WTC11 (cell line): Measurements from ENCODE around the gene IGF2BP3. TPM values are rescaled to one million over a fixed set of nuclear protein-coding genes. Genes with fewer than 3 reads are reported as not detected.
"Not testable (repeated sequence)": the region's sequence is repeated elsewhere in the genome, so short reads cannot be mapped to it uniquely, and the experiment has no call there.

Experiments
- ATAC-seq: fragments of 200-7000 bp; cut with Tn5 transposase; 2 replicates; pipeline ENCODE4 v1.10.0; 2021; ENCODE audit warnings: mild to moderate bottlenecking, moderate library complexity
- CTCF ChIA-PET: fragments of 300-600 bp; sonication (Branson Sonifier 250); formaldehyde crosslinking; loops from one replicate; lab custom pipeline; 2021; ENCODE audit warnings: antibody characterized with exemption; lab: Charles Lee
- POLR2A ChIA-PET: fragments of 350-600 bp; sonication (Branson Sonifier 250); formaldehyde crosslinking; loops from one replicate; lab custom pipeline; 2021; ENCODE audit warnings: antibody characterized with exemption; lab: Charles Lee
- DNase-seq: peaks from one replicate; pipeline ENCODE4 v3.0.0; 2021; ENCODE audit warnings: low spot score
- H3K27ac Mint-ChIP-seq: 2 replicates; pipeline ENCODE4 v1.8.0; 2021; ENCODE audit warnings: mixed read lengths
- H3K27me3 Mint-ChIP-seq: 2 replicates; pipeline ENCODE4 v1.8.0; 2021; ENCODE audit warnings: low read depth, mild to moderate bottlenecking, moderate library complexity, mixed read lengths
- H3K36me3 Mint-ChIP-seq: 2 replicates; pipeline ENCODE4 v1.8.0; 2021; ENCODE audit warnings: mixed read lengths
- H3K4me1 Mint-ChIP-seq: 2 replicates; pipeline ENCODE4 v1.8.0; 2022; ENCODE audit warnings: mixed read lengths
- H3K4me3 Mint-ChIP-seq: 2 replicates; pipeline ENCODE4 v1.8.0; 2021; ENCODE audit warnings: mild to moderate bottlenecking, moderate library complexity, mixed read lengths
- H3K9me3 Mint-ChIP-seq: 2 replicates; pipeline ENCODE4 v1.8.0; 2021; ENCODE audit warnings: mixed read lengths
- ARID4B ChIP-seq: sonication (generic); formaldehyde crosslinking; IDR thresholded peaks from 2 replicates; pipeline ENCODE4 v1.8.0; 2023; ENCODE audit warnings: missing genetic modification reagents, mild to moderate bottlenecking, borderline replicate concordance
- ATF1 ChIP-seq: sonication (generic); formaldehyde crosslinking; IDR thresholded peaks from 2 replicates; pipeline ENCODE4 v1.8.1; 2023; ENCODE audit warnings: mild to moderate bottlenecking, moderate library complexity, missing genetic modification reagents
- ATF3 ChIP-seq: sonication (generic); formaldehyde crosslinking; conservative IDR thresholded peaks from 2 replicates; pipeline ENCODE4 v1.8.1; 2022; ENCODE audit warnings: mild to moderate bottlenecking, missing genetic modification reagents
- CREB1 ChIP-seq: sonication (generic); formaldehyde crosslinking; IDR thresholded peaks from 2 replicates; pipeline ENCODE4 v1.8.0; 2023; ENCODE audit warnings: mild to moderate bottlenecking, missing genetic modification reagents
- CREM ChIP-seq: sonication (generic); formaldehyde crosslinking; IDR thresholded peaks from 2 replicates; pipeline ENCODE4 v1.8.1; 2022; ENCODE audit warnings: mild to moderate bottlenecking, missing genetic modification reagents, moderate library complexity
- E2F4 ChIP-seq: sonication (generic); formaldehyde crosslinking; IDR thresholded peaks from 2 replicates; pipeline ENCODE4 v1.8.1; 2022; ENCODE audit warnings: low read depth, mild to moderate bottlenecking, moderate library complexity, missing genetic modification reagents, borderline replicate concordance
- ERG ChIP-seq: fragments of 250-450 bp; sonication (Bioruptor Pico); IDR thresholded peaks from 2 replicates; pipeline ENCODE4 v1.8.0; 2021; ENCODE audit warnings: mild to moderate bottlenecking
- GRHL2 ChIP-seq: fragments of 250-450 bp; sonication (Bioruptor Pico); IDR thresholded peaks from 2 replicates; pipeline ENCODE4 v1.8.0; 2022; ENCODE audit warnings: mild to moderate bottlenecking, moderate library complexity; ENCODE audit not compliant: insufficient replicate concordance, severe bottlenecking
- IRF2 ChIP-seq: sonication (generic); formaldehyde crosslinking; IDR thresholded peaks from 2 replicates; pipeline ENCODE4 v1.8.0; 2022; ENCODE audit warnings: low read depth, missing genetic modification reagents, borderline replicate concordance
- JUN ChIP-seq: sonication (generic); formaldehyde crosslinking; IDR thresholded peaks from 2 replicates; pipeline ENCODE4 v1.8.0; 2023; ENCODE audit warnings: mild to moderate bottlenecking, missing genetic modification reagents
- KAT7 ChIP-seq: sonication (generic); formaldehyde crosslinking; IDR thresholded peaks from 2 replicates; pipeline ENCODE4 v1.8.1; 2023; ENCODE audit warnings: missing genetic modification reagents, mild to moderate bottlenecking, borderline replicate concordance
- MYBL2 ChIP-seq: sonication (generic); formaldehyde crosslinking; IDR thresholded peaks from 2 replicates; pipeline ENCODE4 v1.8.1; 2023; ENCODE audit warnings: mild to moderate bottlenecking, moderate library complexity, missing genetic modification reagents
- NFE2L1 ChIP-seq: sonication (generic); formaldehyde crosslinking; IDR thresholded peaks from 2 replicates; pipeline ENCODE4 v1.8.1; 2023; ENCODE audit warnings: missing genetic modification reagents
- OVOL2 ChIP-seq: fragments of 250-450 bp; sonication (Bioruptor Pico); IDR thresholded peaks from 2 replicates; pipeline ENCODE4 v1.9.0; 2021; ENCODE audit warnings: mild to moderate bottlenecking, borderline replicate concordance
- PREB ChIP-seq: sonication (generic); formaldehyde crosslinking; IDR thresholded peaks from 2 replicates; pipeline ENCODE4 v1.8.1; 2022; ENCODE audit warnings: mild to moderate bottlenecking, missing genetic modification reagents, moderate library complexity, borderline replicate concordance
- PRRX2 ChIP-seq: fragments of 250-450 bp; sonication (Bioruptor Pico); IDR thresholded peaks from 2 replicates; pipeline ENCODE4 v1.8.0; 2021; ENCODE audit warnings: mild to moderate bottlenecking
- ZNF138 ChIP-seq: sonication (generic); formaldehyde crosslinking; conservative IDR thresholded peaks from 2 replicates; pipeline ENCODE4 v1.8.1; 2022; ENCODE audit warnings: mild to moderate bottlenecking, moderate library complexity, missing genetic modification reagents
- ZNF232 ChIP-seq: sonication (generic); formaldehyde crosslinking; IDR thresholded peaks from 2 replicates; pipeline ENCODE4 v1.8.0; 2022; ENCODE audit warnings: mild to moderate bottlenecking, missing genetic modification reagents
- ZNF423 ChIP-seq: fragments of 250-450 bp; sonication (Bioruptor Pico); IDR thresholded peaks from 2 replicates; pipeline ENCODE4 v2.1.2; 2022; ENCODE audit warnings: mild to moderate bottlenecking, moderate library complexity
- total RNA-seq: library from RNA; stranded (reverse); gene quantifications from 3 replicates; pipeline ENCODE4 v1.2.3, GENCODE V29; 2021
- TF ChIP-seq, protein P1 (sequence below): fragments of 250-450 bp; sonication (Bioruptor Pico); IDR thresholded peaks from 2 replicates; pipeline ENCODE4 v1.9.0; 2021; ENCODE audit warnings: mild to moderate bottlenecking

The IGF2BP3 gene
- total RNA-seq, 1 experiment from 2014 or later, result 129 TPM

DNA sequence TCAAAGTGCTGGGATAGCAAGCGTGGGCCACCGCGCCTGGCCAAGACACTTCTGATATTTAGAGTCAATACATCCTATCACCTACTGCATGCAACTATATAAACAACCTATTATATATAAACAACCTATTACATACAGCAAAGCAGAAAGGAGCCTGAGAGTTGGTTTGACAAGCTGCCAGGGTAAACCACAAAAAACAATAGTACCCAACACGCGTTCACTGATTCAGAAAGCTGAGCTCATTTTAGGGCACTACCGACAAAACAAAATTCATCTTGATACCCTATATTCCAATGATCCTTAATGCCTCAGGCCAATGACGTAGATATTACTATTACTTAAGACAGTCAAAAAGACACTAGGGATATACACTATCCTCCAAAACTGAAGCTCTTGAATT, 154.9 kb downstream of the IGF2BP3 start:
- POLR2A ChIA-PET, result no interaction called here
- Mint-ChIP-seq H3K4me3 (no peak overlapping the region), H3K4me1 (no peaks in the 10 kb centered on the region), H3K36me3 (peaks cover 89% of the 10 kb centered on the region), H3K27me3 (no peaks in the 10 kb centered on the region), H3K9me3 (peaks cover 3% of the 10 kb centered on the region; the same call in 1 of the 2 replicates)
- ATAC-seq (no peak), DNase-seq (no peak)
- CTCF ChIA-PET, result interaction anchor here (1.2 kb wide), 1 partner anchor 42 kb away, joined by 4 read pairs; no protein-coding TSS in a partner anchor
- TF ChIP-seq KAT7 (CRISPR knock-in tag), result no peak
- no peak for TF ChIP-seq NFE2L1 (CRISPR knock-in tag)
- no peak for TF ChIP-seq E2F4 (CRISPR knock-in tag)
- no peak for TF ChIP-seq ERG (CRISPR knock-in tag)
- TF ChIP-seq PREB, result no peak
- TF ChIP-seq OVOL2 (CRISPR knock-in tag), result no peak
- TF ChIP-seq MYBL2 (CRISPR knock-in tag), result no peak
- TF ChIP-seq CREB1 (CRISPR knock-in tag), result no peak
- TF ChIP-seq ZNF138 (CRISPR knock-in tag), result no peak
- TF ChIP-seq JUN (CRISPR knock-in tag), result no peak
- TF ChIP-seq ATF3 (CRISPR knock-in tag), result no peak
- TF ChIP-seq CREM (CRISPR knock-in tag), result no peak
- no peak for TF ChIP-seq IRF2
- no peak for TF ChIP-seq ZNF232 (CRISPR knock-in tag)
- TF ChIP-seq GRHL2 (CRISPR knock-in tag), result no peak
- TF ChIP-seq ZNF423 (CRISPR knock-in tag), result no peak
- TF ChIP-seq ARID4B (CRISPR knock-in tag), result no peak
- TF ChIP-seq ATF1, result no peak
- TF ChIP-seq, protein P1, sequence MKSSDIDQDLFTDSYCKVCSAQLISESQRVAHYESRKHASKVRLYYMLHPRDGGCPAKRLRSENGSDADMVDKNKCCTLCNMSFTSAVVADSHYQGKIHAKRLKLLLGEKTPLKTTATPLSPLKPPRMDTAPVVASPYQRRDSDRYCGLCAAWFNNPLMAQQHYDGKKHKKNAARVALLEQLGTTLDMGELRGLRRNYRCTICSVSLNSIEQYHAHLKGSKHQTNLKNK, result no peak
- no peak for TF ChIP-seq PRRX2 (CRISPR knock-in tag)
- TF ChIP-seq, all 79 proteins: peak for 0
- no peak overlapping the region for H3K27ac Mint-ChIP-seq

GRCh38 chr7:23312141-23312540, 158.2 kb downstream of the IGF2BP3 start:
- ATAC-seq, H3K4me1 Mint-ChIP-seq, H3K27ac Mint-ChIP-seq, H3K27me3 Mint-ChIP-seq, DNase-seq, CTCF ChIA-PET, H3K9me3 Mint-ChIP-seq, H3K4me3 Mint-ChIP-seq: not testable (repeated sequence)
- POLR2A ChIA-PET, result interaction anchor here (0.6 kb wide), 1 partner anchor 172 kb away, joined by 4 read pairs; no protein-coding TSS in a partner anchor
- peaks cover 78% of the 10 kb centered on the region for H3K36me3 Mint-ChIP-seq
